Left ventricle myocardium superior (tissue), 1 donor: ENCODE results near the gene TOMT. TPM values are rescaled to one million over a fixed set of nuclear protein-coding genes. Genes with fewer than 3 reads are reported as not detected.

Source experiments
- ATAC-seq: fragments of 200-7000 bp; cut with Tn5 transposase; one replicate; pipeline ENCODE4 v1.9.1; 2020; ENCODE audit warnings: mild to moderate bottlenecking, moderate library complexity
- DNase-seq: peaks from one replicate; pipeline ENCODE4 v3.0.0-alpha.2; 2020
- intact Hi-C: fragments of 100-400 bp; cut with micrococcal nuclease; formaldehyde crosslinking; loops from one replicate; pipeline ENCODE4 v1.11.0; 2022
- total RNA-seq: library from RNA; stranded (reverse); fragmentation: NEBNext Ultra II Directional; extraction: Animal tissue kit (Norgen Biotek cat#: 25700); gene quantifications from one replicate; pipeline ENCODE4 v1.2.1, GENCODE V29; 2021
- donor health status: DM: no; HTN: yes; CAD: no; lungs with severe emphysema.

The TOMT gene
- total RNA-seq, 1 donor from 2014 or later: not detected

GRCh38 chr11:72084076-72084475, 21.6 kb upstream of the TOMT start:
- ATAC-seq: no peak
- DNase-seq: no peak
- intact Hi-C loops: loop anchor here (5.0 kb wide), 1 partner anchor 42 kb away; no protein-coding TSS in a partner anchor

GRCh38 chr11:72084965-72085364, 20.8 kb upstream of the TOMT start:
- ATAC-seq: no peak
- no peak for DNase-seq
- intact Hi-C loops: loop anchor here (5.0 kb wide), 1 partner anchor 43 kb away; no protein-coding TSS in a partner anchor

GRCh38 chr11:72085621-72086351, 19.9 kb upstream of the TOMT start:
- ATAC-seq (no peak), DNase-seq (no peak)
- intact Hi-C loops: no loop called here

GRCh38 chr11:72088076-72088808, 17.5 kb upstream of the TOMT start:
- intact Hi-C loops: no loop called here
- ATAC-seq: no peak
- DNase-seq: no peak

- intact Hi-C loops: loop anchor here (2.0 kb wide), 1 partner anchor 66 kb away; no protein-coding TSS in a partner anchor
- ATAC-seq (peak; percentile 92), DNase-seq (peak; percentile 73)
These were observed 14.4 kb upstream of the TOMT start for GRCh38 chr11:72091292-72091691.

GRCh38 chr11:72098741-72099140, 7.0 kb upstream of the TOMT start:
- ATAC-seq (no peak), DNase-seq (no peak)
- intact Hi-C loops: no loop called here

GRCh38 chr11:72100009-72100408, 5.7 kb upstream of the TOMT start:
- no peak for ATAC-seq
- intact Hi-C loops: no loop called here

GRCh38 chr11:72100462-72100861, 5.3 kb upstream of the TOMT start:
- intact Hi-C loops: no loop called here
- no peak for ATAC-seq

More at GRCh38 chr11:72100009-72100408, 5.7 kb upstream of the TOMT start:
- no peak for DNase-seq

GRCh38 chr11:72102162-72102561, 3.6 kb upstream of the TOMT start:
- no peak for DNase-seq
- intact Hi-C loops: no loop called here
- ATAC-seq: no peak

More at GRCh38 chr11:72100462-72100861, 5.3 kb upstream of the TOMT start:
- no peak for DNase-seq

- ATAC-seq (no peak), DNase-seq (no peak)
- intact Hi-C loops: no loop called here
These were observed 3.1 kb upstream of the TOMT start for GRCh38 chr11:72102631-72102945.

GRCh38 chr11:72102946-72103753, 2.6 kb upstream of the TOMT start, which contains the start of gene LAMTOR1:
LAMTOR1 (minus strand) TSS chr11:72103297; CDS start chr11:72103224, 73 bp downstream.
- intact Hi-C loops: no loop called here
- ATAC-seq (peak; percentile 99), DNase-seq (peak; percentile 100)

- intact Hi-C loops: no loop called here
- no peak for ATAC-seq
- no peak for DNase-seq
These were observed 2.0 kb upstream of the TOMT start for GRCh38 chr11:72103754-72104167.

GRCh38 chr11:72111300-72112142, 5.8 kb downstream of the TOMT start:
- intact Hi-C loops: no loop called here
- DNase-seq (no peak), ATAC-seq (no peak)

GRCh38 chr11:72112143-72112977, 6.6 kb downstream of the TOMT start, which contains the start of gene ANAPC15:
ANAPC15 (minus strand) TSS chr11:72112695; CDS start chr11:72111276, 1,419 bp downstream.
- intact Hi-C loops: no loop called here
- ATAC-seq: peak; percentile 95
- peak; percentile 96 for DNase-seq

GRCh38 chr11:72112978-72113808, 7.5 kb downstream of the TOMT start:
- DNase-seq (no peak), ATAC-seq (no peak)
- intact Hi-C loops: no loop called here

GRCh38 chr11:72114570-72114969, 8.8 kb downstream of the TOMT start:
- DNase-seq (no peak), ATAC-seq (no peak)
- intact Hi-C loops: no loop called here
